Glutamatergic neuron (in vitro differentiated cells): ENCODE measurements around the gene CCDC171. TPM values are rescaled to one million over a fixed set of nuclear protein-coding genes. Genes with fewer than 3 reads are reported as not detected.

ENCODE experiments used
- DNase-seq: peaks from one replicate; pipeline ENCODE4 v3.0.0; 2022
- H3K27ac Mint-ChIP-seq: one replicate; pipeline ENCODE4 v1.8.0; 2020; ENCODE audit warnings: mild to moderate bottlenecking, mixed read lengths, inconsistent platforms; ENCODE audit not compliant: unreplicated experiment
- H3K27me3 Mint-ChIP-seq: one replicate; pipeline ENCODE4 v1.8.0; 2020; ENCODE audit warnings: mild to moderate bottlenecking, moderate library complexity, mixed read lengths, inconsistent platforms; ENCODE audit not compliant: unreplicated experiment
- H3K36me3 Mint-ChIP-seq: one replicate; pipeline ENCODE4 v1.8.0; 2020; ENCODE audit warnings: mild to moderate bottlenecking, mixed read lengths, inconsistent platforms; ENCODE audit not compliant: unreplicated experiment
- H3K4me1 Mint-ChIP-seq: one replicate; pipeline ENCODE4 v1.8.0; 2020; ENCODE audit warnings: mild to moderate bottlenecking, low read depth, mixed read lengths, inconsistent platforms; ENCODE audit not compliant: unreplicated experiment
- H3K4me3 Mint-ChIP-seq: one replicate; pipeline ENCODE4 v1.8.0; 2020; ENCODE audit warnings: mild to moderate bottlenecking, mixed read lengths, inconsistent platforms; ENCODE audit not compliant: unreplicated experiment
- H3K9me3 Mint-ChIP-seq: one replicate; pipeline ENCODE4 v1.8.0; 2020; ENCODE audit warnings: mild to moderate bottlenecking, moderate library complexity, mixed read lengths, inconsistent platforms; ENCODE audit not compliant: unreplicated experiment
- CTCF ChIP-seq: fragments of 200-600 bp; sonication (generic); IDR thresholded peaks from one replicate; pipeline ENCODE4 v1.5.0; 2021; ENCODE audit not compliant: partially characterized antibody, unreplicated experiment
- total RNA-seq: library from RNA; stranded (reverse); fragmentation: NEBNext Ultra II Directional; extraction: Animal tissue kit (Norgen Biotek cat#: 25700); gene quantifications from one replicate; pipeline ENCODE4 v1.2.1, GENCODE V29; 2021; ENCODE audit not compliant: unreplicated experiment

The CCDC171 gene
- total RNA-seq, 1 donor from 2014 or later = 3.2 TPM

GRCh38 chr9:15553528-15553898, 670 bp downstream of the CCDC171 start:
- no peak for TF ChIP-seq CTCF
- H3K27ac Mint-ChIP-seq = no peak overlapping the region
- no peak for DNase-seq
- peak overlapping the region; percentile 96 for H3K4me3 Mint-ChIP-seq
- H3K36me3 Mint-ChIP-seq = no peaks in the 10 kb centered on the region
- peaks cover 9% of the 10 kb centered on the region for H3K9me3 Mint-ChIP-seq
- H3K4me1 Mint-ChIP-seq = no peaks in the 10 kb centered on the region
- H3K27me3 Mint-ChIP-seq = peaks cover 3% of the 10 kb centered on the region

GRCh38 chr9:15570769-15571168, 17.9 kb downstream of the CCDC171 start:
- H3K36me3 Mint-ChIP-seq = no peaks in the 10 kb centered on the region
- H3K4me1 Mint-ChIP-seq = no peaks in the 10 kb centered on the region
- no peak overlapping the region for H3K4me3 Mint-ChIP-seq
- TF ChIP-seq CTCF = no peak
- H3K27ac Mint-ChIP-seq = no peak overlapping the region
- no peaks in the 10 kb centered on the region for H3K9me3 Mint-ChIP-seq
- no peaks in the 10 kb centered on the region for H3K27me3 Mint-ChIP-seq
- no peak for DNase-seq

- DNase-seq = no peak
- no peak for TF ChIP-seq CTCF
- H3K27ac Mint-ChIP-seq = no peak overlapping the region
- no peak overlapping the region for H3K4me3 Mint-ChIP-seq
- H3K36me3 Mint-ChIP-seq = no peaks in the 10 kb centered on the region
- H3K9me3 Mint-ChIP-seq = no peaks in the 10 kb centered on the region
- H3K4me1 Mint-ChIP-seq = no peaks in the 10 kb centered on the region
- H3K27me3 Mint-ChIP-seq = no peaks in the 10 kb centered on the region
Measured at GRCh38 chr9:15572200-15572770, 19.4 kb downstream of the CCDC171 start.

GRCh38 chr9:15576350-15577050, 23.7 kb downstream of the CCDC171 start:
- no peak overlapping the region for H3K4me3 Mint-ChIP-seq
- H3K36me3 Mint-ChIP-seq = peaks cover 5% of the 10 kb centered on the region
- H3K9me3 Mint-ChIP-seq = peaks cover 2% of the 10 kb centered on the region
- no peak for DNase-seq
- peaks cover 6% of the 10 kb centered on the region for H3K27me3 Mint-ChIP-seq
- no peaks in the 10 kb centered on the region for H3K4me1 Mint-ChIP-seq
- no peak for TF ChIP-seq CTCF
- no peak overlapping the region for H3K27ac Mint-ChIP-seq

GRCh38 chr9:15578714-15579113, 25.9 kb downstream of the CCDC171 start:
- TF ChIP-seq CTCF = no peak
- Mint-ChIP-seq H3K4me1 (no peaks in the 10 kb centered on the region), H3K9me3 (peaks cover 6% of the 10 kb centered on the region), H3K27ac (no peak overlapping the region), H3K36me3 (peaks cover 5% of the 10 kb centered on the region), H3K4me3 (no peak overlapping the region), H3K27me3 (peaks cover 6% of the 10 kb centered on the region)
- DNase-seq = no peak
